ENCODE data around the gene GRAP2.

Gene GRAP2

GRCh38 chr22:39914584-39914983, 13.7 kb downstream of the GRAP2 start:
- peaks cover 5% of the 10 kb centered on the region for H3K4me1 ChIP-seq (ENCODE audit: control insufficient read depth, insufficient read depth, low read length)
- H3K36me3 ChIP-seq (ENCODE audit: insufficient read depth, low read length) = no peaks in the 10 kb centered on the region
- no peak overlapping the region for H3K4me2 ChIP-seq (ENCODE audit: low read length)
- H3K9ac ChIP-seq (ENCODE audit: low read depth, low read length) = no peak overlapping the region
- no peak overlapping the region for H3K4me3 ChIP-seq (ENCODE audit: low read length)
- peaks cover 66% of the 10 kb centered on the region for H3K27me3 ChIP-seq (ENCODE audit: control insufficient read depth, insufficient read depth, low read length)
- H3K9me3 ChIP-seq (replicated peaks; ENCODE audit: low read length) = no peaks in the 10 kb centered on the region

GRCh38 chr22:39915295-39915726, 14.4 kb downstream of the GRAP2 start:
- Histone ChIP-seq H3K9me3 (replicated peaks; ENCODE audit: low read length) (no peaks in the 10 kb centered on the region), H3K4me2 (ENCODE audit: low read length) (no peak overlapping the region), H3K36me3 (ENCODE audit: insufficient read depth, low read length) (no peaks in the 10 kb centered on the region), H3K4me3 (ENCODE audit: low read length) (no peak overlapping the region), H3K4me1 (ENCODE audit: control insufficient read depth, insufficient read depth, low read length) (peaks cover 5% of the 10 kb centered on the region), H3K27me3 (ENCODE audit: control insufficient read depth, insufficient read depth, low read length) (peaks cover 71% of the 10 kb centered on the region), H3K9ac (ENCODE audit: low read depth, low read length) (no peak overlapping the region)

DNA sequence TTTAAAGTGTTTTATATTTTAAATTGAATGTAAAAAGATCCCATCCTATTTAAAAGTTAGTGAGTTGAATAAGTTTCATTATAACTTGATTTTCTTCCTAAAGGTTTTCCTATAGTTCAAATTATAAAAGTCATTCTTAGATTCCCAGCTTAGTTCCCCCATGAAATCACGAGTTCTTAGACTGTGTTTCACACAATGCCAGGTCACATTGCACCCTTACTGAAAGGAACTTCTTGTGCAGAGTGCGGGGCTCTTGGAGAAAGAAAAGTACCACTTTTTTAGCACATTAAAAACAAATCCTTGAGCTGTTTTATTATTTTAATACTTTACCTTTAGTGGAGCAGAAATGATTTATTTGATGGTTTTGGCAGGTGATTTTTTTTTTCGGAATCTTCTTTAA, 15.6 kb downstream of the GRAP2 start:
- H3K36me3 ChIP-seq (ENCODE audit: insufficient read depth, low read length) = no peaks in the 10 kb centered on the region
- no peak overlapping the region for H3K9ac ChIP-seq (ENCODE audit: low read depth, low read length)
- peaks cover 5% of the 10 kb centered on the region for H3K4me1 ChIP-seq (ENCODE audit: control insufficient read depth, insufficient read depth, low read length)
- no peak overlapping the region for H3K4me2 ChIP-seq (ENCODE audit: low read length)
- peaks cover 75% of the 10 kb centered on the region for H3K27me3 ChIP-seq (ENCODE audit: control insufficient read depth, insufficient read depth, low read length)
- no peaks in the 10 kb centered on the region for H3K9me3 ChIP-seq (replicated peaks; ENCODE audit: low read length)
- H3K4me3 ChIP-seq (ENCODE audit: low read length) = no peak overlapping the region

DNA sequence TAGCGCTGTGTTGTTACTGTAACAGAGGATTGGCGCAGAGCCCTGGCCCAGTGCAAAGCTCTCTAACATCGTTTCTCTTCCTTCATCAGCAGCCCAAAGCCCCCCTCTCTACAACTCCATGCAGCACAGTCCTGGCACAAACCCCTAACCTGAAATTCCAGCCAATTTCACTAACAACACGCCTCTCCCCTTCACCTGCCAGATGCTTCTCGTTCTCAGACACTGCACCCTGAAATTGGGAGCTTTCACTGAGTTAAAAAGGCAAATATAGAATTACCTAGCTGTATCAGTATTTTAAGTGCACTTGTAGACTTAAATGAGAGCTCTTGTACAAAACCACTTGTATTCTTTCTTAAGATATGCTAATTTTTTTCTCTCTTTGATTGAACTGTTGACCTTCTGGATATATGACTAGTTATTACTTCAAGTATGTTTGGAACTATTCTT, 16.3 kb downstream of the GRAP2 start:
- Histone ChIP-seq H3K4me3 (ENCODE audit: low read length) (no peak overlapping the region), H3K4me1 (ENCODE audit: control insufficient read depth, insufficient read depth, low read length) (peaks cover 5% of the 10 kb centered on the region)

GRCh38 chr22:39917776-39918495, 17.1 kb downstream of the GRAP2 start:
- peaks cover 78% of the 10 kb centered on the region for H3K27me3 ChIP-seq (ENCODE audit: control insufficient read depth, insufficient read depth, low read length)
- no peaks in the 10 kb centered on the region for H3K36me3 ChIP-seq (ENCODE audit: insufficient read depth, low read length)
- no peak overlapping the region for H3K4me2 ChIP-seq (ENCODE audit: low read length)
- no peak overlapping the region for H3K9ac ChIP-seq (ENCODE audit: low read depth, low read length)
- peaks cover 5% of the 10 kb centered on the region for H3K4me1 ChIP-seq (ENCODE audit: control insufficient read depth, insufficient read depth, low read length)
- H3K4me3 ChIP-seq (ENCODE audit: low read length) = no peak overlapping the region
- H3K9me3 ChIP-seq (replicated peaks; ENCODE audit: low read length) = no peaks in the 10 kb centered on the region

More for the DNA sequence above, 16.3 kb downstream of the GRAP2 start:
- Histone ChIP-seq H3K36me3 (ENCODE audit: insufficient read depth, low read length) (no peaks in the 10 kb centered on the region), H3K9ac (ENCODE audit: low read depth, low read length) (no peak overlapping the region), H3K27me3 (ENCODE audit: control insufficient read depth, insufficient read depth, low read length) (peaks cover 77% of the 10 kb centered on the region), H3K4me2 (ENCODE audit: low read length) (no peak overlapping the region), H3K9me3 (replicated peaks; ENCODE audit: low read length) (no peaks in the 10 kb centered on the region)

GRCh38 chr22:39920134-39920743, 19.4 kb downstream of the GRAP2 start:
- Histone ChIP-seq H3K9me3 (replicated peaks; ENCODE audit: low read length) (no peaks in the 10 kb centered on the region), H3K4me1 (ENCODE audit: control insufficient read depth, insufficient read depth, low read length) (peaks cover 5% of the 10 kb centered on the region)

GRCh38 chr22:39923696-39924095, 22.8 kb downstream of the GRAP2 start:
- H3K27me3 ChIP-seq (ENCODE audit: control insufficient read depth, insufficient read depth, low read length) = peaks cover 82% of the 10 kb centered on the region
- no peaks in the 10 kb centered on the region for H3K9me3 ChIP-seq (replicated peaks; ENCODE audit: low read length)
- no peaks in the 10 kb centered on the region for H3K36me3 ChIP-seq (ENCODE audit: insufficient read depth, low read length)
- H3K4me1 ChIP-seq (ENCODE audit: control insufficient read depth, insufficient read depth, low read length) = no peaks in the 10 kb centered on the region
- no peak overlapping the region for H3K9ac ChIP-seq (ENCODE audit: low read depth, low read length)
- no peak overlapping the region for H3K4me3 ChIP-seq (ENCODE audit: low read length)
- H3K4me2 ChIP-seq (ENCODE audit: low read length) = no peak overlapping the region

More at GRCh38 chr22:39920134-39920743, 19.4 kb downstream of the GRAP2 start:
- H3K4me2 ChIP-seq (ENCODE audit: low read length) = no peak overlapping the region
- H3K36me3 ChIP-seq (ENCODE audit: insufficient read depth, low read length) = no peaks in the 10 kb centered on the region
- no peak overlapping the region for H3K9ac ChIP-seq (ENCODE audit: low read depth, low read length)
- H3K4me3 ChIP-seq (ENCODE audit: low read length) = no peak overlapping the region
- peaks cover 80% of the 10 kb centered on the region for H3K27me3 ChIP-seq (ENCODE audit: control insufficient read depth, insufficient read depth, low read length)

DNA sequence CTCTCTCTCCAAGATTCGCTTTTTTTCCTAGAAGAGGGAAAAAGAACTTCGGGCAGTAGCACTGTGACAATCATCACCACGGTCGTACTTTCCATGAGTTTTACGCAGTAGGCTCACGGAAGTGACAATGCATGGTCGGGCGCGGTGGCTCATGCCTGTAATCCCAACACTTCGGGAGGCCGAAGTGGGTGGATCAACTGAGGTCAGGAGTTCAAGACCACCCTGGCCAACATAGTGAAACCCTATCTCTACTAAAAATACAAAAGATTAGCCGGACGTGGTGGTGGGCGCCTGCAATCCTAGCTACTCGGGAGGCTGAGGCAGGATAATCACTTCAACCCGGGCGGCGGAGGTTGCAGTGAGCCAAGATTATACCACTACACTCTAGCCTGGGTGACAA, 23.4 kb downstream of the GRAP2 start:
- H3K4me2 ChIP-seq (ENCODE audit: low read length) = no peak overlapping the region
- H3K27me3 ChIP-seq (ENCODE audit: control insufficient read depth, insufficient read depth, low read length) = peaks cover 83% of the 10 kb centered on the region
- no peaks in the 10 kb centered on the region for H3K4me1 ChIP-seq (ENCODE audit: control insufficient read depth, insufficient read depth, low read length)
- no peak overlapping the region for H3K9ac ChIP-seq (ENCODE audit: low read depth, low read length)
- no peaks in the 10 kb centered on the region for H3K9me3 ChIP-seq (replicated peaks; ENCODE audit: low read length)
- H3K4me3 ChIP-seq (ENCODE audit: low read length) = no peak overlapping the region
- no peaks in the 10 kb centered on the region for H3K36me3 ChIP-seq (ENCODE audit: insufficient read depth, low read length)

GRCh38 chr22:39925273-39925672, 24.4 kb downstream of the GRAP2 start:
- no peak overlapping the region for H3K4me3 ChIP-seq (ENCODE audit: low read length)
- no peaks in the 10 kb centered on the region for H3K36me3 ChIP-seq (ENCODE audit: insufficient read depth, low read length)
- H3K9me3 ChIP-seq (replicated peaks; ENCODE audit: low read length) = no peaks in the 10 kb centered on the region
- H3K9ac ChIP-seq (ENCODE audit: low read depth, low read length) = no peak overlapping the region
- H3K4me1 ChIP-seq (ENCODE audit: control insufficient read depth, insufficient read depth, low read length) = no peaks in the 10 kb centered on the region
- H3K4me2 ChIP-seq (ENCODE audit: low read length) = no peak overlapping the region
- peaks cover 85% of the 10 kb centered on the region for H3K27me3 ChIP-seq (ENCODE audit: control insufficient read depth, insufficient read depth, low read length)

GRCh38 chr22:39925909-39926679, 25.2 kb downstream of the GRAP2 start:
- Histone ChIP-seq H3K4me1 (ENCODE audit: control insufficient read depth, insufficient read depth, low read length) (no peaks in the 10 kb centered on the region), H3K4me3 (ENCODE audit: low read length) (no peak overlapping the region), H3K9ac (ENCODE audit: low read depth, low read length) (no peak overlapping the region), H3K9me3 (replicated peaks; ENCODE audit: low read length) (no peaks in the 10 kb centered on the region), H3K27me3 (ENCODE audit: control insufficient read depth, insufficient read depth, low read length) (peaks cover 91% of the 10 kb centered on the region), H3K4me2 (ENCODE audit: low read length) (no peak overlapping the region), H3K36me3 (ENCODE audit: insufficient read depth, low read length) (no peaks in the 10 kb centered on the region)

- no peak overlapping the region for H3K4me3 ChIP-seq (ENCODE audit: low read length)
- no peaks in the 10 kb centered on the region for H3K4me1 ChIP-seq (ENCODE audit: control insufficient read depth, insufficient read depth, low read length)
- H3K9ac ChIP-seq (ENCODE audit: low read depth, low read length) = no peak overlapping the region
- no peaks in the 10 kb centered on the region for H3K9me3 ChIP-seq (replicated peaks; ENCODE audit: low read length)
- H3K27me3 ChIP-seq (ENCODE audit: control insufficient read depth, insufficient read depth, low read length) = peaks cover 93% of the 10 kb centered on the region
- H3K36me3 ChIP-seq (ENCODE audit: insufficient read depth, low read length) = no peaks in the 10 kb centered on the region
- H3K4me2 ChIP-seq (ENCODE audit: low read length) = no peak overlapping the region
Measured at GRCh38 chr22:39926753-39927152, 25.9 kb downstream of the GRAP2 start.

All from skeletal muscle satellite cell (primary cell).